Measurements from ENCODE around the gene RASAL2.
"Not testable (repeated sequence)": the region's sequence is repeated elsewhere in the genome, so short reads cannot be mapped to it uniquely, and the experiment has no call there.

Gene RASAL2

DNA sequence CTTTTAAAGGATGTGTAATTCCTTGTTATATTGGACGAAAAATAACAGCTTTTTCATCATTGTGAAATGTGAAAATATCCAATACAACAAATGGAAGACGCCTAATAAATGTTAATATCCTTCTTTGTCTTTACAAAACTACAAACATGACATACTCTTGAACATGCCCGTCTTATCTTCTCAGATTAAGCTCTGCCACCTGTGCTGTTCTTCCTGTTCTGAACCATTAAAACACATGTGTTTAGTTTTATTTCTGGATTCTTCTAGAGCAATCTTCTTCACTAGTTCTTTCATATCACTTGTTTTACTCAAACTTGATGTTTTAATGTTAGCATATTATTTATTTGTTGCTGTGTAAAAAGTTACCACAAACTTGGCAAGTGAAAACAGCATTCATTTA, 255.9 kb downstream of the RASAL2 start:
- TF ChIP-seq CTCF (IDR thresholded peaks at IDR 0.05) = no peak
- Histone ChIP-seq H3K4me3 (ENCODE audit: low read depth in 1 of 2, low read length in 1 of 2) (no peak overlapping the region), H3K36me3 (no peaks in the 10 kb centered on the region), H3K4me1 (ENCODE audit: control insufficient read depth in 1 of 2, insufficient read depth in 1 of 2, low read depth in 1 of 2, low read length in 1 of 2) (no peaks in the 10 kb centered on the region), H3K27ac (no peak overlapping the region), H3K9me3 (no peaks in the 10 kb centered on the region), H3K27me3 (no peaks in the 10 kb centered on the region)

DNA sequence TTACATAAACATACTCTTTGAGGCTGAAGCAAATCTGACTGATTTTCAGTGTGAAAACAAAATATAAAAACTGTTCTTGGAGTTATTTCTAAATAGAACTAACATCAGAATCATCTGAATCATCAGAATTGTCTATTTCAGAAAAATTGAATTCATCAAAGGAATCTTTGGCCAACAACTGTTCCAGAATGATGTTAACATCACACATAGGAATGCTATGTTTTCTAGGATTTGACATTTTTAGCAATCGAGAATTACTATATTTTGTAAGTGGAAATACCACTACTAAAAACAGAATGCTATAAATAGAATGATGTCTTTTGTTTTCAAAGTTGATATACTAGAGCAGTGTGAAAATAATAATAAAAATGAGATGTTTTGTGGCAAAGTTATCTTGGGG, 258.0 kb downstream of the RASAL2 start:
- not testable (repeated sequence) for H3K4me1 ChIP-seq (ENCODE audit: control insufficient read depth in 1 of 2, insufficient read depth in 1 of 2, low read depth in 1 of 2, low read length in 1 of 2); H3K9me3 ChIP-seq; H3K4me3 ChIP-seq (ENCODE audit: low read depth in 1 of 2, low read length in 1 of 2); H3K27me3 ChIP-seq; H3K27ac ChIP-seq; H3K36me3 ChIP-seq

- Histone ChIP-seq H3K27me3 (no peaks in the 10 kb centered on the region), H3K27ac (no peak overlapping the region), H3K4me1 (ENCODE audit: control insufficient read depth in 1 of 2, insufficient read depth in 1 of 2, low read depth in 1 of 2, low read length in 1 of 2) (no peaks in the 10 kb centered on the region), H3K4me3 (ENCODE audit: low read depth in 1 of 2, low read length in 1 of 2) (no peak overlapping the region), H3K36me3 (no peaks in the 10 kb centered on the region), H3K9me3 (no peaks in the 10 kb centered on the region)
- no peak for TF ChIP-seq CTCF (IDR thresholded peaks at IDR 0.05)
Measured at GRCh38 chr1:178352790-178353416, 259.0 kb downstream of the RASAL2 start.

- Histone ChIP-seq H3K27me3 (no peaks in the 10 kb centered on the region), H3K4me1 (ENCODE audit: control insufficient read depth in 1 of 2, insufficient read depth in 1 of 2, low read depth in 1 of 2, low read length in 1 of 2) (no peaks in the 10 kb centered on the region), H3K27ac (no peak overlapping the region), H3K4me3 (ENCODE audit: low read depth in 1 of 2, low read length in 1 of 2) (no peak overlapping the region), H3K9me3 (no peaks in the 10 kb centered on the region), H3K36me3 (no peaks in the 10 kb centered on the region)
- no peak for TF ChIP-seq CTCF (IDR thresholded peaks at IDR 0.05)
Measured at GRCh38 chr1:178353524-178353923, 259.6 kb downstream of the RASAL2 start.

- TF ChIP-seq CTCF (IDR thresholded peaks at IDR 0.05) = no peak
- Histone ChIP-seq H3K27ac (no peak overlapping the region), H3K4me3 (ENCODE audit: low read depth in 1 of 2, low read length in 1 of 2) (no peak overlapping the region), H3K27me3 (no peaks in the 10 kb centered on the region), H3K36me3 (no peaks in the 10 kb centered on the region), H3K4me1 (ENCODE audit: control insufficient read depth in 1 of 2, insufficient read depth in 1 of 2, low read depth in 1 of 2, low read length in 1 of 2) (no peaks in the 10 kb centered on the region), H3K9me3 (no peaks in the 10 kb centered on the region)
Measured at GRCh38 chr1:178354816-178355215, 260.9 kb downstream of the RASAL2 start.

GRCh38 chr1:178356299-178356698, 262.4 kb downstream of the RASAL2 start:
- no peaks in the 10 kb centered on the region for H3K4me1 ChIP-seq (ENCODE audit: control insufficient read depth in 1 of 2, insufficient read depth in 1 of 2, low read depth in 1 of 2, low read length in 1 of 2)
- no peak for TF ChIP-seq CTCF (IDR thresholded peaks at IDR 0.05)
- no peak overlapping the region for H3K27ac ChIP-seq
- no peaks in the 10 kb centered on the region for H3K27me3 ChIP-seq
- H3K4me3 ChIP-seq (ENCODE audit: low read depth in 1 of 2, low read length in 1 of 2) = no peak overlapping the region
- H3K9me3 ChIP-seq = no peaks in the 10 kb centered on the region
- H3K36me3 ChIP-seq = no peaks in the 10 kb centered on the region

Measured in neutrophil (primary cell).